ENCODE results near the gene SYMPK.
A peak's percentile ranks its signal among the peaks of the same experiment; 100 is the strongest.

SYMPK gene

GRCh38 chr19:45785781-45786532 is 77.0 kb downstream of the SYMPK start:
- no peak for TF ChIP-seq CTCF (IDR thresholded peaks at IDR 0.05)
- H3K4me3 Mint-ChIP-seq = no peak overlapping the region
- no peaks in the 10 kb centered on the region for H3K9me3 Mint-ChIP-seq
- no peak overlapping the region for H3K27ac Mint-ChIP-seq
- H3K36me3 Mint-ChIP-seq (ENCODE audit: low read depth) = peaks cover 32% of the 10 kb centered on the region
- DNase-seq = no peak
- H3K27me3 Mint-ChIP-seq (ENCODE audit: low read depth, poor library complexity) = no peaks in the 10 kb centered on the region
- H3K4me1 Mint-ChIP-seq = peaks cover 33% of the 10 kb centered on the region

- Mint-ChIP-seq H3K36me3 (ENCODE audit: low read depth) (peaks cover 27% of the 10 kb centered on the region), H3K4me3 (no peak overlapping the region), H3K9me3 (no peaks in the 10 kb centered on the region), H3K4me1 (peaks cover 36% of the 10 kb centered on the region), H3K27ac (no peak overlapping the region), H3K27me3 (ENCODE audit: low read depth, poor library complexity) (no peaks in the 10 kb centered on the region)
- DNase-seq = no peak
- no peak for TF ChIP-seq CTCF (IDR thresholded peaks at IDR 0.05)
Observed at GRCh38 chr19:45785097-45785496, 77.8 kb downstream of the SYMPK start.

- Mint-ChIP-seq H3K36me3 (ENCODE audit: low read depth) (peaks cover 23% of the 10 kb centered on the region), H3K4me3 (no peak overlapping the region), H3K4me1 (peaks cover 46% of the 10 kb centered on the region), H3K27me3 (ENCODE audit: low read depth, poor library complexity) (no peaks in the 10 kb centered on the region), H3K27ac (peak overlapping the region; percentile 66), H3K9me3 (no peaks in the 10 kb centered on the region)
- TF ChIP-seq CTCF (IDR thresholded peaks at IDR 0.05) = no peak
- DNase-seq = no peak
Observed at GRCh38 chr19:45784096-45784495, 78.9 kb downstream of the SYMPK start.

- DNase-seq = no peak
- Mint-ChIP-seq H3K4me3 (peak overlapping the region; percentile 36), H3K27ac (peak overlapping the region; percentile 81)
Observed at GRCh38 chr19:45782820-45783785, 79.8 kb downstream of the SYMPK start.

GRCh38 chr19:45782162-45782691 is 80.7 kb downstream of the SYMPK start, which contains the start of gene DMPK:
DMPK (minus strand) TSS chr19:45782490; CDS start chr19:45782352, 138 bp downstream.
- peaks cover 54% of the 10 kb centered on the region for H3K4me1 Mint-ChIP-seq
- H3K27me3 Mint-ChIP-seq (ENCODE audit: low read depth, poor library complexity) = no peaks in the 10 kb centered on the region
- DNase-seq = no peak
- no peaks in the 10 kb centered on the region for H3K9me3 Mint-ChIP-seq
- TF ChIP-seq CTCF (IDR thresholded peaks at IDR 0.05) = no peak
- peak within 1 kb of the TSS; percentile 36 for H3K4me3 Mint-ChIP-seq
- H3K36me3 Mint-ChIP-seq (ENCODE audit: low read depth) = peaks cover 16% of the 10 kb centered on the region
- peak within 1 kb of the TSS; percentile 81 for H3K27ac Mint-ChIP-seq

More at GRCh38 chr19:45782820-45783785, 79.8 kb downstream of the SYMPK start:
- Mint-ChIP-seq H3K9me3 (no peaks in the 10 kb centered on the region), H3K27me3 (ENCODE audit: low read depth, poor library complexity) (no peaks in the 10 kb centered on the region), H3K36me3 (ENCODE audit: low read depth) (peaks cover 19% of the 10 kb centered on the region), H3K4me1 (peaks cover 54% of the 10 kb centered on the region)
- no peak for TF ChIP-seq CTCF (IDR thresholded peaks at IDR 0.05)
